LNCaP clone FGC (cell line): ENCODE results near the gene FXYD1.

Source experiments
- DNase-seq: peaks from one replicate; pipeline ENCODE4 v3.0.0-alpha.2; 2011; ENCODE audit warnings: low read depth
- H3K4me3 ChIP-seq: 2 replicates; pipeline ENCODE4 v1.5.1; 2011; ENCODE audit warnings: mild to moderate bottlenecking, low read depth, low read length, control low read depth
- TF ChIP-seq, protein P1 (sequence below): IDR thresholded peaks from 2 replicates; pipeline ENCODE4 v1.5.1; 2012; ENCODE audit warnings: mild to moderate bottlenecking; ENCODE audit not compliant: control insufficient read depth, insufficient read depth; ENCODE audit errors: extremely low read depth

The FXYD1 gene

DNA sequence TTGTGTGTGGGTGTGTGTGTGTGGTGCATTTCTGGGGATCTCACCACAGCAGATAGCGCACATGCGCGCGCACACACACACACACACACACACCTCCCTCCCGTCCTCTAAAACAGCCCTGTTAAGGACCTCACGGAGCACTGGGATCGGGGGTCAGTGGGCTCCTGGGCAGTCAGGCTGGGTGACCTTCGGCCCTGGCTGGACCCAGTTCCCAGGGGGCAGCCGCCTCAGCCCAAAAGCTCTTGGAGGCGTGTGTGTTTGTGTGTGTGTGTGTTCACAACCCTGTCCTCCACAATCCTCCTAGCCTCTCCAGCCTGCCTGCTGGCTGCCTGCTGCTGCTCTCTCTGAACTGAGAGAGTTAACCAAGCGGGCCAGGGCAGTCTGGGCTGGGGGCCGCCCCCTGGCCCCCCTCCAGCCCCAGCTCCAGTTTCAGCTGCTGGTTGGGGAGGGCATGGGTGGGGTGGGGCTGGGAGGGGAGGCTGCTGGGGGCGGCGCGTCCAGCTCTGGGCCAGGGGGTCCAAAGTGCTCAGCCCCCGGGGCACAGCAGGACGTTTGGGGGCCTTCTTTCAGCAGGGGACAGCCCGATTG lies at the start of gene FXYD1:
Gene FXYD1 (plus strand): TSS at position 520 of the 588 bp plus-strand sequence. CDS start 1,256 bp downstream, outside the sequence.
- DNase-seq, result no peak
- TF ChIP-seq, protein P1, sequence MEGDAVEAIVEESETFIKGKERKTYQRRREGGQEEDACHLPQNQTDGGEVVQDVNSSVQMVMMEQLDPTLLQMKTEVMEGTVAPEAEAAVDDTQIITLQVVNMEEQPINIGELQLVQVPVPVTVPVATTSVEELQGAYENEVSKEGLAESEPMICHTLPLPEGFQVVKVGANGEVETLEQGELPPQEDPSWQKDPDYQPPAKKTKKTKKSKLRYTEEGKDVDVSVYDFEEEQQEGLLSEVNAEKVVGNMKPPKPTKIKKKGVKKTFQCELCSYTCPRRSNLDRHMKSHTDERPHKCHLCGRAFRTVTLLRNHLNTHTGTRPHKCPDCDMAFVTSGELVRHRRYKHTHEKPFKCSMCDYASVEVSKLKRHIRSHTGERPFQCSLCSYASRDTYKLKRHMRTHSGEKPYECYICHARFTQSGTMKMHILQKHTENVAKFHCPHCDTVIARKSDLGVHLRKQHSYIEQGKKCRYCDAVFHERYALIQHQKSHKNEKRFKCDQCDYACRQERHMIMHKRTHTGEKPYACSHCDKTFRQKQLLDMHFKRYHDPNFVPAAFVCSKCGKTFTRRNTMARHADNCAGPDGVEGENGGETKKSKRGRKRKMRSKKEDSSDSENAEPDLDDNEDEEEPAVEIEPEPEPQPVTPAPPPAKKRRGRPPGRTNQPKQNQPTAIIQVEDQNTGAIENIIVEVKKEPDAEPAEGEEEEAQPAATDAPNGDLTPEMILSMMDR, result no peak
- no peak within 1 kb of the TSS for H3K4me3 ChIP-seq

DNA sequence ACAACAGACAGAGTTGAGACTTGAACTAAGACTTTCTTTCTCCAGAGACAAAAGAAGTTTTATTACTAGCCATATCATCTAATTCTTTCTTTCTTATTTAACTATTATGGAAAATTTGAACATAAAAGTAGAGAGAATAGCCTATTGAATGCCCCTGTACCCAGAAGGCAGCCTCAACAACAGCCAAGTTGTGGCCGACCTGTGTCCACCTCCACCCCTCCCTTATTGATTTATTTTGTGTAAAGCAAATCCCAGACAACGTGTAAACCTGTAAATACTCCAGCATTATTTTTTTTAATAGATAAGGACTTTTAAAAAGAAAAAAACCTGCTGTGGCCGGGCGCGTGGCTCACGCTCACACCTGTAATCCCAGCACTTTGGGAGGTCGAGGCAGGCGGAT lies 49.1 kb upstream of the FXYD1 start:
- H3K4me3 ChIP-seq, result no peak overlapping the region
- TF ChIP-seq, protein P1, result no peak
- DNase-seq, result no peak

DNA sequence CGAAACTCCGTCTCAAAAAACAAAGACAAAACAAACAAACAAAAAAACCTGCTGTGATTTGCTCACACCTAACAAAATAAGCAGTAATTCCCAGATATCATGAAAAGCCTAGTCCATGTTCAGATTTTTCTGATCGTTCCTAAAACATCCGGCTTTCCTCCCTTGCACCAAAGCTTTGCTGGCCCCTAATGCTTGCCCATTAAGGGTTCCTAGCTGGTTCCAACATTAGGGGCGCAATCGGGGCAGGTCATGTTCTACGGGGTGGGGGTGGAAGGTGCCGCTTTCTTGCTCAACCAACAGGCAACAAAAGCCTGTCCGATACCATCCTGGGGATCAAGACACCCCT lies 48.5 kb upstream of the FXYD1 start:
- H3K4me3 ChIP-seq, result no peak overlapping the region
- TF ChIP-seq, protein P1, result no peak
- DNase-seq, result no peak

DNA sequence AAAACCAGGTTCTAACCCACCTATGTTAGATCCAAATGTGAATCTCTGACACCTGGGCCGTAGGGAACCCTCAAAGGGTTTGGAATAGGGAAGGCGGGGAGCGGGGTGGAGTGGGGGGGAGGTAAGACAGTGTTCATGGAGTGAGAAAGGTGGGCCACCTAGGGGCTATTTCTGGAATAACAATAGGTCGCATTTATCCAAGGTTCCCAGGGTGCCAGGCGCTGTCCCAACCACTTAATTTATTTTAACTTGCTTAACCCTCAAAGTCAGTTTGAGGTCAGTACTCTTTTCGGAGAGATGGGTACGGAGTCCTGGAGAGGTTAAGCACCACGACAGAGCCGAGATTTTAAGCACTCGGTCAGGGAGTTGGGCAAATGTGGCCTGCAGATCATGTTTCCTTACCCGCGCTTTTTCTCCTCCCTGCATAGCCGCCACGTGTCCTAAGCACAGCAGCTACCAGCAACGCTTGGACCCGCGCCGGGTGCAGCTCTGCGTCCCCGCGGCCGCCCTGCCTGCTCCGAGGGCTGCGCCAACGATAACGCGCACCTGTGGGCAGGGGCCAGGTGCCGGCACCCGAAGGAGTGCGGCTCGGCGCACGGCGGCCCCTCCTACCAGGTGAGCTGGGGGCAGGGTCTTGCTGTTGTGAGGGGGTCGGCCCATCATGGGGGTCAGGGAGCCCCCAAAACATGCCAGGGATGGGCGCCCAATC lies 48.0 kb upstream of the FXYD1 start:
- no peak overlapping the region for H3K4me3 ChIP-seq
- peak; percentile 25 for DNase-seq
- TF ChIP-seq, protein P1, result peak; percentile 66

DNA sequence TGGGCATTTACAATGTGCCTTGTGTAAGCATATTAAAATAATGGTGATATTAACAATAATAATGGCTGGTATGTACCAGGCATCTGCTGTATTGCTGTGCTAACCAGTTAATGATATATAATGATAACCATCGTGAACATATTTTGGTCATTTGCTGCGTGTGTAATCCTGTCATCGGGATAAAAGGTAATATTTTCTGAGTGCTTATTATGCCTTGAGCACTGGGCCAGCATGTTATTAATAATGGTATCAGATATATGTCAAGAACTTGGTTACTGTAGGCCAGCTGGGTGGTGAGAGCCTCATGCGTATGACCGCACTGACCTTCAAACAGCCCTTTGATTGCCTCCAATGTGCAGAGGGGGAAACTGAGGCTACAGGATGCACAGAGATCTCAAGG lies 45.2 kb upstream of the FXYD1 start:
- no peak for DNase-seq
- H3K4me3 ChIP-seq, result no peak overlapping the region
- TF ChIP-seq, protein P1, result no peak

DNA sequence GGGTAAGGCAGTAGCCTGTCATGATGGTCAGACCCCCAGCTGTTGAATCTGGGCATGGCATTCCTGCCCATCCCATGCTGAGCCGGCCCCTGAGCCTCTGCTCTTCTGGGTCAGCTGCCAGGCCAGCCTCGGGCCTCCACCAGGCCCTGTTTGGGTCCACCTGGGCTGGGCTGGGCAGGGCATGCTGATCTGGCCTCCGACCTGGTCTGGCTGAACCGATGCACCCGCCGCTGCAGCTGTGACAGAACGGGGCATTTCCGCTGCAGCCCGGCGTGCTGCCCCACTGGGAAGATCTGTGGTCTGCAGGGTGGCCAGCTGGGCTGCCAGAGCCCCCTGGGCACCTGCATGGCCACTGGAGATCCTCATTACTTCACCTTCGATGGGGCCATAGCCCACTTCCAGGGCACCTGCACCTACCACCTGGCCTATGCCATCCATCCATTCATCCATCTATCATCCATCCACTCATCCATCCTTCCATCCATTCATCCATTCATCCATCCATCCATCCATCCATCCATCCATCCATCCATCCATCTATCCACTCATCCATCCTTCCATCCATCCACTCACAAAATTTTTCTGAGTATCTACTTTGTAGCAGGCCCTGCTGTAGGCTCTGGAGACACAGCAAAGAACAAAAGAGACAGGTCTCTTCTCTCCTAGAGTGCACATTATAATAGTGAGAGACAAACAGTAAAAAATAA lies 44.5 kb upstream of the FXYD1 start:
- H3K4me3 ChIP-seq, result no peak overlapping the region
- DNase-seq, result no peak
- TF ChIP-seq, protein P1, result no peak
